ENCODE results near the gene FGF18.
"Not testable (repeated sequence)": the region's sequence is repeated elsewhere in the genome, so short reads cannot be mapped to it uniquely, and the experiment has no call there.

Gene FGF18

GRCh38 chr5:171371326-171371725, 48.1 kb upstream of the FGF18 start:
- no peak overlapping the region for H2AFZ ChIP-seq (ENCODE audit: low read length)

DNA sequence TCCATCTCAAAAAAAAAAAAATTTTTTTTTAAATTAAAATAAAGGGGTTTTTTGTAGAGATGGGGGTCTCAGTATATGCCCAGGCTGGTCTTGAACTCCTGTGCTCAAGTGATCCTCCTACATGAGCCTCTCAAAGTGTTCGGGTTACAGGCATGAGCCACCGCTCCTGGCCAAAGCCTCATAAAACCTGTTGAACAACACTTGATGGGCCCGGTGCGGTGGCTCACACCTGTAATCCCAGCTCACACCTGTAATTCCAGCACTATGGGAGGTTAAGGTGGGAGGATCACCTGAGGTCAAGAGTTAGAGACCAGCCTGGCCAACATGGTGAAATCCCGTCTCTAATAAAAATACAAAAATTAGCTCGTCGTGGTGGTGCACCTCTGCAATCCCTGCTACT, 39.5 kb upstream of the FGF18 start:
- Histone ChIP-seq H3K79me2 (ENCODE audit: insufficient read depth, low read length) (no peaks in the 10 kb centered on the region), H3K9ac (ENCODE audit: low read length) (no peak overlapping the region), H3K27ac (ENCODE audit: low read depth, low read length, poor library complexity, severe bottlenecking) (no peak overlapping the region), H4K20me1 (ENCODE audit: insufficient read depth, low read length) (no peaks in the 10 kb centered on the region), H3K27me3 (ENCODE audit: insufficient read depth, low read length) (no peaks in the 10 kb centered on the region), H3F3A (ENCODE audit: insufficient read depth, low read length) (no peaks in the 10 kb centered on the region), H3K36me3 (ENCODE audit: insufficient read depth, low read length) (no peaks in the 10 kb centered on the region), H3K4me1 (ENCODE audit: insufficient read depth, low read length, severe bottlenecking) (no peaks in the 10 kb centered on the region), H3K9me2 (ENCODE audit: low read depth, low read length) (no peaks in the 10 kb centered on the region), H3K4me3 (ENCODE audit: low read depth, low read length, poor library complexity, severe bottlenecking) (no peak overlapping the region), H2AFZ (ENCODE audit: low read length) (no peak overlapping the region), H3K4me2 (ENCODE audit: low read length) (no peak overlapping the region), H3K9me3 (ENCODE audit: low read length) (no peaks in the 10 kb centered on the region)
- TF ChIP-seq EZH2 (IDR thresholded peaks at IDR 0.05; ENCODE audit: borderline replicate concordance, low read length): no peak
- TF ChIP-seq, protein P1, sequence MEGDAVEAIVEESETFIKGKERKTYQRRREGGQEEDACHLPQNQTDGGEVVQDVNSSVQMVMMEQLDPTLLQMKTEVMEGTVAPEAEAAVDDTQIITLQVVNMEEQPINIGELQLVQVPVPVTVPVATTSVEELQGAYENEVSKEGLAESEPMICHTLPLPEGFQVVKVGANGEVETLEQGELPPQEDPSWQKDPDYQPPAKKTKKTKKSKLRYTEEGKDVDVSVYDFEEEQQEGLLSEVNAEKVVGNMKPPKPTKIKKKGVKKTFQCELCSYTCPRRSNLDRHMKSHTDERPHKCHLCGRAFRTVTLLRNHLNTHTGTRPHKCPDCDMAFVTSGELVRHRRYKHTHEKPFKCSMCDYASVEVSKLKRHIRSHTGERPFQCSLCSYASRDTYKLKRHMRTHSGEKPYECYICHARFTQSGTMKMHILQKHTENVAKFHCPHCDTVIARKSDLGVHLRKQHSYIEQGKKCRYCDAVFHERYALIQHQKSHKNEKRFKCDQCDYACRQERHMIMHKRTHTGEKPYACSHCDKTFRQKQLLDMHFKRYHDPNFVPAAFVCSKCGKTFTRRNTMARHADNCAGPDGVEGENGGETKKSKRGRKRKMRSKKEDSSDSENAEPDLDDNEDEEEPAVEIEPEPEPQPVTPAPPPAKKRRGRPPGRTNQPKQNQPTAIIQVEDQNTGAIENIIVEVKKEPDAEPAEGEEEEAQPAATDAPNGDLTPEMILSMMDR (IDR thresholded peaks at IDR 0.05; ENCODE audit: low read length): no peak

More at GRCh38 chr5:171371326-171371725, 48.1 kb upstream of the FGF18 start:
- H3F3A ChIP-seq (ENCODE audit: insufficient read depth, low read length): no peaks in the 10 kb centered on the region
- no peaks in the 10 kb centered on the region for H3K36me3 ChIP-seq (ENCODE audit: insufficient read depth, low read length)
- no peak overlapping the region for H3K4me3 ChIP-seq (ENCODE audit: low read depth, low read length, poor library complexity, severe bottlenecking)
- H3K9me3 ChIP-seq (ENCODE audit: low read length): no peaks in the 10 kb centered on the region
- no peak overlapping the region for H3K9ac ChIP-seq (ENCODE audit: low read length)
- TF ChIP-seq, protein P1 (IDR thresholded peaks at IDR 0.05; ENCODE audit: low read length): no peak
- TF ChIP-seq EZH2 (IDR thresholded peaks at IDR 0.05; ENCODE audit: borderline replicate concordance, low read length): no peak
- no peaks in the 10 kb centered on the region for H3K79me2 ChIP-seq (ENCODE audit: insufficient read depth, low read length)
- H3K27me3 ChIP-seq (ENCODE audit: insufficient read depth, low read length): no peaks in the 10 kb centered on the region
- no peaks in the 10 kb centered on the region for H3K4me1 ChIP-seq (ENCODE audit: insufficient read depth, low read length, severe bottlenecking)
- no peaks in the 10 kb centered on the region for H3K9me2 ChIP-seq (ENCODE audit: low read depth, low read length)
- H4K20me1 ChIP-seq (ENCODE audit: insufficient read depth, low read length): no peaks in the 10 kb centered on the region
- no peak overlapping the region for H3K27ac ChIP-seq (ENCODE audit: low read depth, low read length, poor library complexity, severe bottlenecking)
- H3K4me2 ChIP-seq (ENCODE audit: low read length): no peak overlapping the region

GRCh38 chr5:171384416-171384815, 35.0 kb upstream of the FGF18 start:
- not testable (repeated sequence) for H3K27me3 ChIP-seq (ENCODE audit: insufficient read depth, low read length); H3K9me2 ChIP-seq (ENCODE audit: low read depth, low read length); H3K4me3 ChIP-seq (ENCODE audit: low read depth, low read length, poor library complexity, severe bottlenecking); H4K20me1 ChIP-seq (ENCODE audit: insufficient read depth, low read length); H3F3A ChIP-seq (ENCODE audit: insufficient read depth, low read length); H3K9ac ChIP-seq (ENCODE audit: low read length); H2AFZ ChIP-seq (ENCODE audit: low read length); H3K4me2 ChIP-seq (ENCODE audit: low read length); H3K9me3 ChIP-seq (ENCODE audit: low read length); H3K27ac ChIP-seq (ENCODE audit: low read depth, low read length, poor library complexity, severe bottlenecking)
- peaks cover 17% of the 10 kb centered on the region for H3K79me2 ChIP-seq (ENCODE audit: insufficient read depth, low read length)
- peaks cover 11% of the 10 kb centered on the region for H3K4me1 ChIP-seq (ENCODE audit: insufficient read depth, low read length, severe bottlenecking)
- H3K36me3 ChIP-seq (ENCODE audit: insufficient read depth, low read length): peaks cover 16% of the 10 kb centered on the region

DNA sequence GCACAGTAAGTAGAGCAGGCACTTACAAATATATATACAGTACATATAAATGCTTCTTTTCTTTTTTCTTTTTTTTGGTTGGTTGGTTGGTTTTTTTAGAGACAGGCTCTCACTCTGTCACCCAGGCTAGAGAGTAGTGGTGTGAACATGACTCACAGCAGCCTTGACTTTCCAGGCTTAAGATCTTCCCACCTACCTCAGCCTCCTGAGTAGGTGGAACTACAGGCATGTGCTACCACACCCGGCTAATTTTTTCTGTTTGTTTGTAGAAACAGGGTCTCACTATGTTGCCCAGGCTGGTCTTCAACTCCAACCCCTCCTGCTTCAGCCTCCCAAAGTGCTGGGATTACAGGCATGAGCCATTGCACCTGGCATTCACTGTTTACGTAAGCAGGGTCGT, 34.4 kb upstream of the FGF18 start:
- not testable (repeated sequence) for H3K9me2 ChIP-seq (ENCODE audit: low read depth, low read length); H3K27me3 ChIP-seq (ENCODE audit: insufficient read depth, low read length); H2AFZ ChIP-seq (ENCODE audit: low read length); H3K4me3 ChIP-seq (ENCODE audit: low read depth, low read length, poor library complexity, severe bottlenecking); H3K9ac ChIP-seq (ENCODE audit: low read length); H4K20me1 ChIP-seq (ENCODE audit: insufficient read depth, low read length); H3K9me3 ChIP-seq (ENCODE audit: low read length); H3K27ac ChIP-seq (ENCODE audit: low read depth, low read length, poor library complexity, severe bottlenecking); H3F3A ChIP-seq (ENCODE audit: insufficient read depth, low read length); H3K4me2 ChIP-seq (ENCODE audit: low read length)
- H3K4me1 ChIP-seq (ENCODE audit: insufficient read depth, low read length, severe bottlenecking): peaks cover 17% of the 10 kb centered on the region
- peaks cover 23% of the 10 kb centered on the region for H3K79me2 ChIP-seq (ENCODE audit: insufficient read depth, low read length)
- peaks cover 22% of the 10 kb centered on the region for H3K36me3 ChIP-seq (ENCODE audit: insufficient read depth, low read length)

Measured in OCI-LY1 (cell line).